Activated naive CD8-positive, alpha-beta T cell treated with anti-CD3 and anti-CD28 coated beads, Interleukin-2, amount 10 ng/mL, durations not matched to agents 7 days and 5 days (primary cell): ENCODE data around the gene CEBPB. TPM values are rescaled to one million over a fixed set of nuclear protein-coding genes. Genes with fewer than 3 reads are reported as not detected.
"Not testable (repeated sequence)": the region's sequence is repeated elsewhere in the genome, so short reads cannot be mapped to it uniquely, and the experiment has no call there.

Source experiments
- ATAC-seq: fragments of 150-1000 bp; cut with Tn5 transposase; one replicate; pipeline ENCODE4 v1.10.0; 2021; ENCODE audit warnings: low read depth, moderate library complexity
- POLR2A ChIA-PET: fragments of 350-600 bp; sonication (Branson Sonifier 250); formaldehyde crosslinking; loops from one replicate; lab custom pipeline; 2021; ENCODE audit warnings: antibody characterized with exemption; lab: Charles Lee
- DNase-seq: peaks from one replicate; pipeline ENCODE4 v3.0.0; 2021
- H3K27ac Mint-ChIP-seq: one replicate; pipeline ENCODE4 v1.8.0; 2022; ENCODE audit warnings: mild to moderate bottlenecking, mixed read lengths
- H3K27me3 Mint-ChIP-seq: one replicate; pipeline ENCODE4 v1.8.0; 2022; ENCODE audit warnings: mild to moderate bottlenecking, moderate library complexity, mixed read lengths
- H3K36me3 Mint-ChIP-seq: one replicate; pipeline ENCODE4 v1.8.0; 2021; ENCODE audit warnings: mild to moderate bottlenecking, mixed read lengths
- H3K4me1 Mint-ChIP-seq: one replicate; pipeline ENCODE4 v1.8.0; 2021; ENCODE audit warnings: mixed read lengths
- H3K4me3 Mint-ChIP-seq: one replicate; pipeline ENCODE4 v1.8.0; 2022; ENCODE audit warnings: mild to moderate bottlenecking, moderate library complexity, mixed read lengths
- H3K9me3 Mint-ChIP-seq: one replicate; pipeline ENCODE4 v1.8.0; 2021; ENCODE audit warnings: mixed read lengths
- total RNA-seq, 2 experiments: library from RNA; stranded (reverse); gene quantifications; one replicate each; pipeline ENCODE4 v1.2.3, GENCODE V29; 2021

Gene CEBPB
- total RNA-seq, 2 experiments from 2014 or later = 38.3 to 38.7 TPM

DNA sequence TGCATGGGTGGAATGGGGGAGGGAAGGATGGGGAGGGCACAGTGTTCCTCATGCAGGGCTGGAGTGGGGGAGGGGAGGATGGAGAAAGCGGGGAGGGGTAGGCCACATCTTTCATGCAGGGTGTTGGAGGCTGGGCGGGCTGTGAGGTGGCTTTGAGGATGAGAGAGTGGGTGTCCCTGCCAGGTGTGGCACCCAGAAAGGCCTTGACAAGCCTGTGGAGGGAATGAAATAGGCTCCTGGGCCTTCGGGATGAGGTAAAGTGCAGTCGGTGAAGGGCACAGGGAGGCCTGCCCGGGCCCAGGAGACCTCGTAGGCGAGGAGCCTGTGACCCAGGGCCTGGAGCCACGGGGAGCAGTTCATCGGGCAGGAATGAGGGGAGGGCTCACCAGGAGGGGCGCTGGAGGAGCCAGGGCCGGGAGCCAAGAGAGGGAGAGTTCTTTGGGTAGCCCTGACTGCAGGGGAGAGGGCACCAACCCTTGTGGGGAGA lies 7.6 kb downstream of the CEBPB start:
- Mint-ChIP-seq H3K36me3 (peaks cover 14% of the 10 kb centered on the region), H3K9me3 (no peaks in the 10 kb centered on the region), H3K27me3 (no peaks in the 10 kb centered on the region), H3K4me1 (peaks cover 20% of the 10 kb centered on the region), H3K27ac (no peak overlapping the region), H3K4me3 (no peak overlapping the region)
- no peak for ATAC-seq
- POLR2A ChIA-PET = no interaction called here
- no peak for DNase-seq

GRCh38 chr20:50198716-50199115 lies 8.1 kb downstream of the CEBPB start:
- POLR2A ChIA-PET = no interaction called here
- peaks cover 11% of the 10 kb centered on the region for H3K36me3 Mint-ChIP-seq

GRCh38 chr20:50199703-50200102 lies 9.1 kb downstream of the CEBPB start:
- no peak overlapping the region for H3K4me3 Mint-ChIP-seq
- ATAC-seq (no peak), DNase-seq (no peak)
- H3K36me3 Mint-ChIP-seq = peaks cover 14% of the 10 kb centered on the region
- POLR2A ChIA-PET = interaction anchor here (0.9 to 1.0 kb wide), 2 partner anchors 9 to 53 kb away, joined by 3 to 4 read pairs; partner anchors contain the start of gene CEBPB
- H3K27ac Mint-ChIP-seq = no peak overlapping the region
- peaks cover 7% of the 10 kb centered on the region for H3K9me3 Mint-ChIP-seq
- peaks cover 9% of the 10 kb centered on the region for H3K4me1 Mint-ChIP-seq
- peaks cover 7% of the 10 kb centered on the region for H3K27me3 Mint-ChIP-seq

More at GRCh38 chr20:50198716-50199115, 8.1 kb downstream of the CEBPB start:
- no peak for DNase-seq
- Mint-ChIP-seq H3K27ac (no peak overlapping the region), H3K9me3 (peaks cover under 1% of the 10 kb centered on the region), H3K4me3 (no peak overlapping the region), H3K27me3 (peaks cover 3% of the 10 kb centered on the region), H3K4me1 (peaks cover 15% of the 10 kb centered on the region)
- ATAC-seq = no peak

DNA sequence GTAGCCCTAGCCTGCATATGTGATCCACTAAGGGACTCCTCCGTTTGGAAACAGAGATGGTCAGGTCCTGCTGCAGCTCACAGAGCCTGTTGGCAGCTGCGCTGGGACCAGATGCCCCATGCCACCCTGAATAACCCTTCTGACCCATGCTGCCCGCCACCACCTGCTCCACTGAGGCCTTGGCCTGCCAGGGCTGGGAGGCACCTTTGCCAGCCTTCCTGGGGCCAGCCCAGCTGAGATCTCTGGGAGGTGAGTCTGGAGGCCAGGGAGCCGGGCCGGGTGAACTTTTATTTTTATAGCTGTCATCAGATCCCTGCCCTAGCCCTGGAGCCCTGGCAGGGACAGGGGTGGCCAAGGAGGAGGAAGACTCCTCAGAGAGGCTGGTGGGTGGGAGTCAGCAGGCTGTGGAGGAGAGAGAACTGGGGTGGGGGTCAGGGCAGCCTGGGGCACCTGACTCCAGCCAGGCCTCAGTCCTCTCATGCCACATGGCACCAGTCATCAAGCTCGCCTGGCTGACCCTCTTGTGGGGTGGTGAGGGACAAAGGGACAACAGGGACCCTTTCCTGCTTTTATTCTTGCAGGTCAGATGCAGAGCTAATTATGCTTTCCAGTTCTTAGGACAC lies 10.0 kb downstream of the CEBPB start:
- POLR2A ChIA-PET = interaction anchor here (1.0 kb wide), 1 partner anchor 9 kb away, joined by 4 read pairs; the partner anchor contains the start of gene CEBPB
- ATAC-seq (no peak), DNase-seq (no peak)
- H3K9me3 Mint-ChIP-seq = peaks cover 7% of the 10 kb centered on the region
- H3K27me3 Mint-ChIP-seq = peaks cover 8% of the 10 kb centered on the region
- H3K27ac Mint-ChIP-seq = no peak overlapping the region
- peaks cover 6% of the 10 kb centered on the region for H3K4me1 Mint-ChIP-seq
- no peak overlapping the region for H3K4me3 Mint-ChIP-seq
- peaks cover 13% of the 10 kb centered on the region for H3K36me3 Mint-ChIP-seq

DNA sequence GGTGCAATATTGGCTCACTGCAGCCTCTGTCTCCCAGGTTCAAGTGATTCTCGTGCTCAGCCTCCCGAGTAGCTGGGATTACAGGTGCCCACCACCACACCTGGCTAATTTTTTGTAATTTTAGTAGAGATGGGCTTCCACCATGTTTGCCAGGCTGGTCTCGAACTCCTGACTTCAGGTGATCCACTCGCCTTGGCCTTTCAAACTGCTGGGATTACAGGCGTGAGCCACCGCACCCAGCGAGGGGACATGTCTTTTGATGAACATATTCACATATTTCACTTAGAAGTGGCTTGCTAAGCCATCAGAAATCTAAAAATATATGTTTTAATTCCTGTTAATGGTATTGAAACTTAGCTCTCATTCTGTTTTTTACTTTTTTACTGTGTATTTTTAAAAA lies 11.1 kb downstream of the CEBPB start:
- H3K4me3 Mint-ChIP-seq, H3K27ac Mint-ChIP-seq, H3K9me3 Mint-ChIP-seq, ATAC-seq, H3K4me1 Mint-ChIP-seq, DNase-seq: not testable (repeated sequence)
- Mint-ChIP-seq H3K27me3 (peaks cover 12% of the 10 kb centered on the region), H3K36me3 (peaks cover 12% of the 10 kb centered on the region)
- POLR2A ChIA-PET = interaction anchor here (1.4 kb wide), 1 partner anchor 10 kb away, joined by 5 read pairs; no protein-coding TSS in a partner anchor

DNA sequence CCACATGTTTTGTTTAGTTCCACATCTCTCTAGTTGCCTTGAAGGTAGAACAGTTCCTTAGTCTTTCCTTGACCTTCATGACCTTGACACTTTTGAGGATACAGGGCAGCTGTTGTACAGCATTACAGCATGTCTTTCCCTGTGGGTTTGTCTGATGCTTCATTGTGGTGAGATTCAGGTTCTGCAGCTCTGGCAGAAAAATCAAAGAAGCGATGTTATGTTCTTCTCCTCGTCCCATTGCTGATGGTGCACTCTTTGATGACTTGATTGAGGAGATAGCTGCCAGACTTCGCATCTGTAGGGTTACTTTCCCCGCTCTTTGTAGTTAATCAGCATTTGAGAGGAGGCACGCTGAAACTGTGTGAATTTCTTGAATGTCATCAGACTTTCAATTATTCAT lies 12.0 kb downstream of the CEBPB start:
- Mint-ChIP-seq H3K4me3 (no peak overlapping the region), H3K27me3 (peaks cover 16% of the 10 kb centered on the region), H3K9me3 (peaks cover 7% of the 10 kb centered on the region), H3K27ac (no peak overlapping the region), H3K36me3 (peaks cover 10% of the 10 kb centered on the region), H3K4me1 (peaks cover 4% of the 10 kb centered on the region)
- ATAC-seq = no peak
- POLR2A ChIA-PET = interaction anchor here (1.4 kb wide), 1 partner anchor 11 kb away, joined by 5 read pairs; no protein-coding TSS in a partner anchor
- DNase-seq = no peak

GRCh38 chr20:50203951-50204937 lies 13.6 kb downstream of the CEBPB start:
- H3K27ac Mint-ChIP-seq = no peak overlapping the region
- H3K4me3 Mint-ChIP-seq = no peak overlapping the region
- H3K9me3 Mint-ChIP-seq = peaks cover 7% of the 10 kb centered on the region
- DNase-seq (no peak), ATAC-seq (no peak)
- peaks cover 10% of the 10 kb centered on the region for H3K36me3 Mint-ChIP-seq
- POLR2A ChIA-PET = no interaction called here
- peaks cover 4% of the 10 kb centered on the region for H3K4me1 Mint-ChIP-seq
- peaks cover 20% of the 10 kb centered on the region for H3K27me3 Mint-ChIP-seq

DNA sequence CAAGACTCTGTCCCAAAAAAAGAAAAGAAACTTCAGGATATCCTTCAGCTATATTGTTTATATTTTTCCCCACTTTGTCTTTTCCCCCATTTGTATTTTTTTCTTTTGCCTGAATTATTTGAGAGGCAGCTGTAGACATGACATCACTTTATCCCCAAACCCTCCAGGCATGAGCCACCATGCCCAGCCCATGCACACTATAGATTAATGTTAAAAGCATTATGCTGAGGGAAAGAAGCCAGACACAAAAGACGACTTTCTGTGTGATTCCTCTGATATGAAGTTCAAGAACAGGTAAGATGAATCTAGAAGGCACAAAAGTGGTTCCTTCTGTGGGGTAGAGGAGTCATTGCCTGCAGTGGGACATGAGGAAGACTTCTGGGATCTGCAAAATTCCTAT lies 16.4 kb downstream of the CEBPB start:
- POLR2A ChIA-PET = no interaction called here
- Mint-ChIP-seq H3K4me3 (no peak overlapping the region), H3K36me3 (peaks cover 8% of the 10 kb centered on the region), H3K27ac (no peak overlapping the region), H3K4me1 (peaks cover 18% of the 10 kb centered on the region), H3K27me3 (peaks cover 22% of the 10 kb centered on the region), H3K9me3 (peaks cover 7% of the 10 kb centered on the region)
- DNase-seq (no peak), ATAC-seq (no peak)

DNA sequence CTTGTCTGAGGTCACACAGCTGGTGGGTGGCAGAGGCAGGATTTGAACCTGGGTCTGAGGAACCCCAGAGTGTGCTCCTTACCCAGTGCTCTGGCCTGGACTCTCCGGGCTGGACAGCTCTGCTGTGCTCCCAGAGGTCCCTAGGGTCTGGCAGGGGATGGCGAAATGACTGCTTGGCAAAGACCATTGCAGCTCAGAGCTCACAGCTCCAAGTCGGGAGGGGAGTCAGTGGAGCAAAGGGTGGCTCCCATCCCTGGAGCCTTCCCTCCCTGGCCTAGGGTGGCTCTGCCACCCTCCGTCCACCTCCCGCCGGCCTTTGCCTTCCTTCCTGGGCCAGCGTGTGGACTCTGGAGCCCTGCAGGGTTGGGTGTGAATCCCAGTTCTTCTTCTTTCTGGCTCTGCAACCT lies 17.5 kb downstream of the CEBPB start:
- ATAC-seq (no peak), DNase-seq (no peak)
- peaks cover 31% of the 10 kb centered on the region for H3K27me3 Mint-ChIP-seq
- POLR2A ChIA-PET = no interaction called here
- peaks cover 7% of the 10 kb centered on the region for H3K9me3 Mint-ChIP-seq
- peaks cover 15% of the 10 kb centered on the region for H3K4me1 Mint-ChIP-seq
- peaks cover 8% of the 10 kb centered on the region for H3K36me3 Mint-ChIP-seq
- no peak overlapping the region for H3K27ac Mint-ChIP-seq
- H3K4me3 Mint-ChIP-seq = no peak overlapping the region

DNA sequence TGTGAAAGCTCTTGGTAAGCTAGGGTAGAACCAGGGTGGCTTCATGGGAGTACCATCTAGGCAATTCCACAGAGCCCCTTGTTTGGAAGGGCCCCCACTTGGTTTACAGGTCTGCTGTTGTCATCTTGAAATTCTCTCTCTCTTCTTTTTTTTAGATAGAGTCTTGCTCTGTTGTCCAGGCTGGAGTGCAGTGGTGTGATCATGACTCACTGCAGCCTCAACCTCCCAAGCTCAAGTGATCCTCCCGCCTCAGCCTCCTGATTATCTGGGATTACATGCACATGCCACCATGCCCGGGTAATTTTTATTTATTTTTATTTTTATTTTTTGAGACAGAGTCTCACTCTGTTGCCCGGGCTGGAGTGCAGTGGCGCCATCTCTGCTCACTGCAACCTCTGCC lies 18.2 kb downstream of the CEBPB start:
- H3K9me3 Mint-ChIP-seq, H3K36me3 Mint-ChIP-seq, POLR2A ChIA-PET, H3K27ac Mint-ChIP-seq, DNase-seq, ATAC-seq, H3K4me3 Mint-ChIP-seq: not testable (repeated sequence)
- H3K4me1 Mint-ChIP-seq = peaks cover 15% of the 10 kb centered on the region
- H3K27me3 Mint-ChIP-seq = peaks cover 27% of the 10 kb centered on the region

GRCh38 chr20:50210066-50210619 lies 19.5 kb downstream of the CEBPB start:
- POLR2A ChIA-PET = no interaction called here
- Mint-ChIP-seq H3K4me1 (peaks cover 15% of the 10 kb centered on the region), H3K9me3 (no peaks in the 10 kb centered on the region), H3K4me3 (no peak overlapping the region), H3K27me3 (peaks cover 25% of the 10 kb centered on the region), H3K27ac (no peak overlapping the region), H3K36me3 (no peaks in the 10 kb centered on the region)
- no peak for ATAC-seq
- no peak for DNase-seq

- POLR2A ChIA-PET = interaction anchor here (0.9 kb wide), 1 partner anchor 19 kb away, joined by 4 read pairs; no protein-coding TSS in a partner anchor
- no peak for DNase-seq
- no peak overlapping the region for H3K27ac Mint-ChIP-seq
- peaks cover 27% of the 10 kb centered on the region for H3K27me3 Mint-ChIP-seq
- peak; percentile 39 for ATAC-seq
- H3K9me3 Mint-ChIP-seq = no peaks in the 10 kb centered on the region
- peaks cover 15% of the 10 kb centered on the region for H3K4me1 Mint-ChIP-seq
- H3K4me3 Mint-ChIP-seq = peak overlapping the region; percentile 26
- no peaks in the 10 kb centered on the region for H3K36me3 Mint-ChIP-seq
Measured at GRCh38 chr20:50211091-50211490, 20.5 kb downstream of the CEBPB start.

GRCh38 chr20:50213531-50214106 lies 23.0 kb downstream of the CEBPB start:
- ATAC-seq (no peak), DNase-seq (no peak)
- no peak overlapping the region for H3K4me3 Mint-ChIP-seq
- H3K36me3 Mint-ChIP-seq = no peaks in the 10 kb centered on the region
- peaks cover 17% of the 10 kb centered on the region for H3K27me3 Mint-ChIP-seq
- H3K9me3 Mint-ChIP-seq = no peaks in the 10 kb centered on the region
- no peak overlapping the region for H3K27ac Mint-ChIP-seq
- H3K4me1 Mint-ChIP-seq = peaks cover 15% of the 10 kb centered on the region
- POLR2A ChIA-PET = no interaction called here
